KMS-11 (cell line): ENCODE data around the gene RTN1.

Experiments
- H2AFZ ChIP-seq: fragments of 200-600 bp; sonication (generic); 2 replicates; pipeline ENCODE4 v1.6.1; 2016; ENCODE audit warnings: antibody characterized with exemption, mixed run types, low read depth
- H3K27ac ChIP-seq: fragments of 200-600 bp; sonication (generic); 2 replicates; pipeline ENCODE4 v1.6.1; 2016; ENCODE audit warnings: mild to moderate bottlenecking, mixed run types
- H3K27me3 ChIP-seq: fragments of 200-600 bp; sonication (generic); 2 replicates; pipeline ENCODE4 v1.6.1; 2017; ENCODE audit warnings: mild to moderate bottlenecking, low read depth, mixed run types, moderate library complexity; ENCODE audit not compliant: insufficient read depth
- H3K36me3 ChIP-seq: fragments of 200-600 bp; sonication (generic); 2 replicates; pipeline ENCODE4 v1.6.1; 2017; ENCODE audit warnings: mild to moderate bottlenecking, mixed run types; ENCODE audit not compliant: insufficient read depth
- H3K4me1 ChIP-seq: fragments of 200-600 bp; sonication (generic); 2 replicates; pipeline ENCODE4 v1.6.1; 2016; ENCODE audit warnings: mild to moderate bottlenecking, low read depth, mixed run types; ENCODE audit not compliant: poor library complexity, severe bottlenecking
- H3K4me2 ChIP-seq: fragments of 200-600 bp; sonication (generic); 2 replicates; pipeline ENCODE4 v1.7.0; 2016; ENCODE audit warnings: mild to moderate bottlenecking, mixed run types
- H3K4me3 ChIP-seq: fragments of 200-600 bp; sonication (generic); IDR thresholded peaks from 2 replicates; pipeline ENCODE4 v1.6.1; 2017; ENCODE audit warnings: low read depth, low read length, mixed read lengths; ENCODE audit not compliant: insufficient read depth
- H3K79me2 ChIP-seq: fragments of 200-600 bp; sonication (generic); 2 replicates; pipeline ENCODE4 v1.6.1; 2016; ENCODE audit warnings: low read depth, mixed run types; ENCODE audit not compliant: insufficient read depth
- H3K9ac ChIP-seq: fragments of 200-600 bp; sonication (generic); 2 replicates; pipeline ENCODE4 v1.6.1; 2016; ENCODE audit warnings: mild to moderate bottlenecking, mixed run types
- H4K20me1 ChIP-seq: fragments of 200-600 bp; sonication (generic); 2 replicates; pipeline ENCODE4 v1.6.1; 2016; ENCODE audit warnings: mild to moderate bottlenecking, mixed run types; ENCODE audit not compliant: insufficient read depth
- TF ChIP-seq, protein P1 (sequence below): fragments of 200-600 bp; sonication (generic); conservative IDR thresholded peaks from 2 replicates; pipeline ENCODE4 v1.6.1; 2017; ENCODE audit warnings: low read depth, mild to moderate bottlenecking, antibody characterized with exemption, low read length, moderate library complexity, mixed read lengths

RTN1 gene

DNA sequence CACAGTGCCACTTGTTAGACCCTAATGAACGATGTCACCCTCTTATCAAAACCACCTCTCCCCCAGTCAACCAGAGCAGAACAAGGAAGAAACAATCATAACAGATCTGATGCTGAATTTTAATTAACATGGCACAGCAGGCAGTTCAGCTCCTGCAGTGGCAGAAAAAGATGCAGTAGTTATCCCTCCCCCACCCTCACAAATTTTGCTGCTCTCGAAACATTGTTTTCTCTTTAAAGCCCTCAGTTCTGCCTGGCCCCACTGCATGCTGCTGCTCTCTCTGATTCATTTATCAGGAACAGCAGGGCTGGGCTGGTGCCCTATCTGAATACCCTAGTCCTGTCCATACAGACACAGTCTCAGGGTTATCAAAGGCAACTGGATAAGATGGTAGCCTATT lies 306.2 kb downstream of the RTN1 start:
- Histone ChIP-seq H3K27me3 (no peaks in the 10 kb centered on the region), H3K4me1 (no peaks in the 10 kb centered on the region), H4K20me1 (no peaks in the 10 kb centered on the region), H3K79me2 (no peaks in the 10 kb centered on the region), H3K4me2 (no peak overlapping the region), H3K9ac (no peak overlapping the region), H3K36me3 (no peaks in the 10 kb centered on the region), H3K27ac (no peak overlapping the region), H3K4me3 (no peak overlapping the region), H2AFZ (no peak overlapping the region)
- TF ChIP-seq, protein P1, sequence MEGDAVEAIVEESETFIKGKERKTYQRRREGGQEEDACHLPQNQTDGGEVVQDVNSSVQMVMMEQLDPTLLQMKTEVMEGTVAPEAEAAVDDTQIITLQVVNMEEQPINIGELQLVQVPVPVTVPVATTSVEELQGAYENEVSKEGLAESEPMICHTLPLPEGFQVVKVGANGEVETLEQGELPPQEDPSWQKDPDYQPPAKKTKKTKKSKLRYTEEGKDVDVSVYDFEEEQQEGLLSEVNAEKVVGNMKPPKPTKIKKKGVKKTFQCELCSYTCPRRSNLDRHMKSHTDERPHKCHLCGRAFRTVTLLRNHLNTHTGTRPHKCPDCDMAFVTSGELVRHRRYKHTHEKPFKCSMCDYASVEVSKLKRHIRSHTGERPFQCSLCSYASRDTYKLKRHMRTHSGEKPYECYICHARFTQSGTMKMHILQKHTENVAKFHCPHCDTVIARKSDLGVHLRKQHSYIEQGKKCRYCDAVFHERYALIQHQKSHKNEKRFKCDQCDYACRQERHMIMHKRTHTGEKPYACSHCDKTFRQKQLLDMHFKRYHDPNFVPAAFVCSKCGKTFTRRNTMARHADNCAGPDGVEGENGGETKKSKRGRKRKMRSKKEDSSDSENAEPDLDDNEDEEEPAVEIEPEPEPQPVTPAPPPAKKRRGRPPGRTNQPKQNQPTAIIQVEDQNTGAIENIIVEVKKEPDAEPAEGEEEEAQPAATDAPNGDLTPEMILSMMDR = no peak

DNA sequence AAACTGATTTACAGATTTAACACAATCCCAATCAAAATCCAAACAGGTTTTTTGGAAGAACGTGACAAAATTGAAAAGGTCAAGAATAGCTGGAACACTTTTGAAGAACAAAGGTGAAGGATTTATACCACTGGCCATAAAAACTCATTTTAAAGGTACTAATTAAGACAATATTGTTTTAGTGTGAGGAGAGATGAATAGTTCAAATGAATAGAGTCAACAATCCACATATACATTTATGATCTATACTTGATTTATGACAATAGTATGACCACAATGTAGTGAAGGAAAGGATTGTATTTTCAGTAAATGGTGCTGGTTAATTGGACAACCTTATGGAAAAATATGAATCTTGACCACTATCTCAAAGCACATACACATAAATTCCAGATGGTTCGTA lies 323.3 kb downstream of the RTN1 start:
- Histone ChIP-seq H3K9ac (no peak overlapping the region), H3K27me3 (no peaks in the 10 kb centered on the region), H3K36me3 (no peaks in the 10 kb centered on the region), H3K4me3 (no peak overlapping the region), H3K4me2 (no peak overlapping the region), H3K27ac (no peak overlapping the region), H3K4me1 (no peaks in the 10 kb centered on the region), H4K20me1 (no peaks in the 10 kb centered on the region), H3K79me2 (no peaks in the 10 kb centered on the region), H2AFZ (no peak overlapping the region)
- TF ChIP-seq, protein P1 = no peak
